H1 (cell line): ENCODE measurements around the gene PRR5. TPM values are rescaled to one million over a fixed set of nuclear protein-coding genes. Genes with fewer than 3 reads are reported as not detected.
"Not testable (repeated sequence)": the region's sequence is repeated elsewhere in the genome, so short reads cannot be mapped to it uniquely, and the experiment has no call there.

Source experiments
- CTCF ChIA-PET: fragments of 300-600 bp; sonication (Branson Sonifier 250); formaldehyde crosslinking; loops from one replicate; lab custom pipeline; 2021; ENCODE audit not compliant: partially characterized antibody; lab: Charles Lee
- POLR2A ChIA-PET: fragments of 300-600 bp; sonication (Branson Sonifier 250); formaldehyde crosslinking; loops from one replicate; lab custom pipeline; 2021; ENCODE audit warnings: inconsistent platforms; ENCODE audit not compliant: partially characterized antibody; lab: Charles Lee
- DNase-seq, 2 experiments: peaks; one replicate each; pipeline versions ENCODE4 v3.0.0 to v3.0.0-alpha.2; 2010 to 2022; ENCODE audit warnings: low spot score in 2 of 2, low read depth in 1 of 2, mixed read lengths in 1 of 2
- FAIRE-seq: peaks from 2 replicates; lab custom pipeline; 2011; peaks lifted over from hg19 to GRCh38; lab: Jason Lieb, UNC
- H2AFZ ChIP-seq: 2 replicates; pipeline ENCODE4 v1.8.1; 2012; ENCODE audit warnings: low read length, inconsistent platforms
- H2AK5ac ChIP-seq: 2 replicates; pipeline ENCODE4 v1.6.1; 2013; ENCODE audit warnings: low read depth, low read length
- H2BK120ac ChIP-seq: replicated peaks from 2 replicates; pipeline ENCODE3; 2013; ENCODE audit warnings: low read depth, low read length, inconsistent platforms
- H2BK12ac ChIP-seq: 2 replicates; pipeline ENCODE4 v1.6.1; 2013; ENCODE audit warnings: low read depth, low read length
- H2BK15ac ChIP-seq: 2 replicates; pipeline ENCODE4 v1.6.1; 2013; ENCODE audit warnings: low read length
- H2BK20ac ChIP-seq: 2 replicates; pipeline ENCODE4 v1.6.1; 2013; ENCODE audit warnings: low read length
- H2BK5ac ChIP-seq: 2 replicates; pipeline ENCODE4 v1.6.1; 2013; ENCODE audit warnings: low read depth, low read length
- H3K14ac ChIP-seq: 2 replicates; pipeline ENCODE4 v1.6.1; 2013; ENCODE audit warnings: inconsistent platforms; ENCODE audit not compliant: insufficient read length
- H3K18ac ChIP-seq: 2 replicates; pipeline ENCODE4 v1.6.1; 2013; ENCODE audit warnings: low read length; ENCODE audit errors: extremely low read depth
- H3K23ac ChIP-seq: 2 replicates; pipeline ENCODE4 v1.6.1; 2013; ENCODE audit warnings: inconsistent platforms; ENCODE audit not compliant: insufficient read length
- H3K23me2 ChIP-seq: 2 replicates; pipeline ENCODE4 v1.6.1; 2013; ENCODE audit warnings: low read depth, low read length
- H3K27ac ChIP-seq: 2 replicates; pipeline ENCODE4 v1.6.1; 2011; ENCODE audit warnings: low read depth, low read length, inconsistent platforms
- H3K27me3 ChIP-seq, 4 experiments: replicated peaks in 1 of 4; 1 replicate in 1 of 4; 2 replicates in 3 of 4; pipeline versions ENCODE4 v1.6.1 to v1.8.1; 2011 to 2013; ENCODE audit warnings: low read length in 3 of 4, mild to moderate bottlenecking in 3 of 4, inconsistent platforms in 2 of 4, mixed read lengths in 2 of 4, moderate library complexity in 1 of 4; ENCODE audit not compliant: control insufficient read depth in 3 of 4, insufficient read depth in 3 of 4; ENCODE audit errors: extremely low read depth in 1 of 4
- H3K36me3 ChIP-seq, 4 experiments: 2 replicates each; pipeline versions ENCODE4 v1.6.1 to v1.8.1; 2011 to 2013; ENCODE audit warnings: mild to moderate bottlenecking in 4 of 4, low read length in 3 of 4, moderate library complexity in 2 of 4, control low read depth in 1 of 4, inconsistent platforms in 1 of 4; ENCODE audit not compliant: insufficient read depth in 4 of 4, control insufficient read depth in 2 of 4
- H3K4ac ChIP-seq: replicated peaks from 2 replicates; pipeline ENCODE3; 2013; ENCODE audit warnings: low read length, low read depth, mixed read lengths, inconsistent platforms; ENCODE audit not compliant: insufficient read length
- H3K4me1 ChIP-seq, 4 experiments: replicated peaks in 1 of 4; 1 replicate in 1 of 4; 2 replicates in 3 of 4; pipeline versions ENCODE4 v1.6.1 to v1.8.1; 2011 to 2013; ENCODE audit warnings: low read length in 3 of 4, inconsistent platforms in 2 of 4, mixed read lengths in 1 of 4; ENCODE audit not compliant: insufficient read depth in 4 of 4, control insufficient read depth in 3 of 4
- H3K4me2 ChIP-seq, 2 experiments: 2 replicates each; pipeline versions ENCODE4 v1.6.1 to v1.8.1; 2011 to 2013; ENCODE audit warnings: low read depth in 2 of 2, low read length in 2 of 2, control low read depth in 1 of 2, inconsistent platforms in 1 of 2, mild to moderate bottlenecking in 1 of 2; ENCODE audit not compliant: insufficient read depth in 1 of 2
- H3K4me3 ChIP-seq, 4 experiments: fragments of 200-600, 300-600 bp in 1 of 4; sonication (generic), shearing (Covaris generic), sonication (Bioruptor Twin) in 1 of 4; 2 replicates each; pipeline versions ENCODE4 v1.5.1 to v1.8.1; 2011 to 2016; ENCODE audit warnings: low read length in 4 of 4, low read depth in 3 of 4, control low read depth in 2 of 4, inconsistent platforms in 2 of 4, mild to moderate bottlenecking in 2 of 4, mixed read lengths in 1 of 4, moderate library complexity in 1 of 4; ENCODE audit not compliant: insufficient read depth in 2 of 4; ENCODE audit errors: extremely low read depth in 1 of 4
- H3K56ac ChIP-seq: replicated peaks from 2 replicates; pipeline ENCODE3; 2013; ENCODE audit warnings: low read depth, mild to moderate bottlenecking, mixed read lengths, low read length, inconsistent platforms; ENCODE audit not compliant: insufficient read length
- H3K79me1 ChIP-seq: 2 replicates; pipeline ENCODE4 v1.6.1; 2013; ENCODE audit warnings: low read depth, low read length, control low read depth
- H3K79me2 ChIP-seq, 2 experiments: 2 replicates each; pipeline versions ENCODE4 v1.6.1 to v1.8.1; 2012 to 2013; ENCODE audit warnings: low read length in 2 of 2, mild to moderate bottlenecking in 2 of 2, inconsistent platforms in 1 of 2; ENCODE audit not compliant: insufficient read depth in 2 of 2, control insufficient read depth in 1 of 2
- H3K9ac ChIP-seq, 4 experiments: replicated peaks in 1 of 4; 1 replicate in 1 of 4; 2 replicates in 3 of 4; pipeline versions ENCODE4 v1.6.1 to v1.8.1; 2011 to 2013; ENCODE audit warnings: low read depth in 3 of 4, low read length in 3 of 4, control low read depth in 2 of 4, mild to moderate bottlenecking in 2 of 4, moderate library complexity in 2 of 4, inconsistent platforms in 1 of 4; ENCODE audit errors: extremely low read depth in 1 of 4
- H3K9me3 ChIP-seq, 2 experiments: 2 replicates each; pipeline versions ENCODE4 v1.6.1 to v1.8.1; 2012 to 2013; ENCODE audit warnings: mild to moderate bottlenecking in 2 of 2, moderate library complexity in 2 of 2, control low read depth in 1 of 2, inconsistent platforms in 1 of 2, low read depth in 1 of 2, low read length in 1 of 2, mixed read lengths in 1 of 2; ENCODE audit not compliant: insufficient read depth in 2 of 2
- H4K20me1 ChIP-seq, 2 experiments: replicated peaks in 1 of 2; 2 replicates each; pipeline versions ENCODE3 to v1.8.1; 2011 to 2013; ENCODE audit warnings: inconsistent platforms in 2 of 2, low read length in 2 of 2, mild to moderate bottlenecking in 1 of 2; ENCODE audit not compliant: insufficient read depth in 2 of 2, control insufficient read depth in 1 of 2
- H4K5ac ChIP-seq: 2 replicates; pipeline ENCODE4 v1.6.1; 2013; ENCODE audit warnings: low read length, low read depth, mixed read lengths, inconsistent platforms; ENCODE audit not compliant: insufficient read length
- H4K8ac ChIP-seq: 2 replicates; pipeline ENCODE4 v1.8.0; 2013; ENCODE audit warnings: mild to moderate bottlenecking, moderate library complexity, low read length, inconsistent platforms; ENCODE audit not compliant: insufficient read depth; ENCODE audit errors: extremely low read depth
- H4K91ac ChIP-seq: replicated peaks from 2 replicates; pipeline ENCODE3; 2013; ENCODE audit warnings: low read length, mixed read lengths, inconsistent platforms; ENCODE audit not compliant: insufficient read length
- WGBS, 2 experiments: shearing (Covaris generic) in 1 of 2; methylation state at CpG; one replicate each; pipeline versions ENCODE4 v1.1.6 to v1.1.7; 2013 to 2015; ENCODE audit warnings: low lambda C conversion rate in 2 of 2, mixed read lengths in 2 of 2, inconsistent platforms in 1 of 2, low coverage in 1 of 2, missing lambda C conversion rate in 1 of 2; ENCODE audit not compliant: insufficient replicate concordance in 2 of 2, insufficient coverage in 1 of 2, insufficient read length in 1 of 2; ENCODE audit errors: extremely low coverage in 1 of 2, missing lambda C conversion rate in 1 of 2; 5-methylcytosine and 5-hydroxymethylcytosine counted together
- polyA plus RNA-seq, 7 experiments: library from polyadenylated mRNA; depleted of rRNA in 3 of 7; stranded (reverse) in 5 of 7; unstranded in 2 of 7; fragments of >200 nt in 5 of 7; fragments of 200-250 nt in 2 of 7; gene quantifications; 1 replicate in 5 of 7; 2 replicates in 1 of 7; 4 replicates in 1 of 7; pipeline versions ENCODE4 v1.2.1 to v1.2.3, GENCODE V29; 2011 to 2013; ENCODE audit warnings: missing spikeins in 2 of 7, mixed read lengths in 2 of 7
- total RNA-seq: library from RNA; stranded (reverse); fragmentation: NEBNext Ultra II Directional; extraction: Animal tissue kit (Norgen Biotek cat#: 25700); gene quantifications from 2 replicates; pipeline ENCODE4 v1.2.1, GENCODE V29; 2021

PRR5 gene
- total and polyA plus RNA-seq, 2 of the 8 experiments (the other 6 are each of a cell fraction or from before 2014, with no cell fraction given) = 16.5 to 25.7 TPM

GRCh38 chr22:44747784-44748127 lies 45.8 kb downstream of the PRR5 start:
- H3K4ac ChIP-seq, H4K20me1 ChIP-seq, H3K79me2 ChIP-seq, H3K18ac ChIP-seq, H3K79me1 ChIP-seq, H2BK120ac ChIP-seq, H3K36me3 ChIP-seq, H3K23ac ChIP-seq, H3K14ac ChIP-seq, H2AK5ac ChIP-seq, H2BK20ac ChIP-seq, H4K91ac ChIP-seq, H2AFZ ChIP-seq, DNase-seq, H3K27me3 ChIP-seq, H2BK15ac ChIP-seq, H3K4me3 ChIP-seq, H3K9ac ChIP-seq, H3K23me2 ChIP-seq, H3K27ac ChIP-seq, H4K5ac ChIP-seq, H3K56ac ChIP-seq, H2BK5ac ChIP-seq, H3K4me2 ChIP-seq, H4K8ac ChIP-seq, H3K9me3 ChIP-seq, H2BK12ac ChIP-seq, FAIRE-seq: not testable (repeated sequence)
- ChIA-PET POLR2A (interaction anchor here (0.7 kb wide), 1 partner anchor 529 kb away, joined by 3 read pairs; no protein-coding TSS in a partner anchor), CTCF (interaction anchor here (0.6 to 1.0 kb wide), 4 partner anchors 10 to 929 kb away, joined by 3 read pairs; no protein-coding TSS in a partner anchor)
- H3K4me1 ChIP-seq = peaks cover 0 to 18% (median 6%) of the 10 kb centered on the region in 4 experiments; a peak in 4 of 7 replicates
- 98% methylated on average over 4 of the region's 4 CpGs; no CpG with 5 or more reads in 1 of the 2 experiments for WGBS, 2 experiments
